ENCODE data around the gene VMP1.
"Not testable (repeated sequence)": the region's sequence is repeated elsewhere in the genome, so short reads cannot be mapped to it uniquely, and the experiment has no call there.

Gene VMP1

GRCh38 chr17:59872351-59872750, 164.9 kb downstream of the VMP1 start:
- DNase-seq: no peak

- not testable (repeated sequence) for DNase-seq
Observed at GRCh38 chr17:59873414-59873813, 166.0 kb downstream of the VMP1 start.

- DNase-seq: no peak
Observed at GRCh38 chr17:59874376-59874775, 166.9 kb downstream of the VMP1 start.

- no peak for DNase-seq
Observed at GRCh38 chr17:59876107-59876506, 168.7 kb downstream of the VMP1 start.

- no peak for DNase-seq
Observed at GRCh38 chr17:59877965-59878364, 170.5 kb downstream of the VMP1 start.

GRCh38 chr17:59878624-59879023, 171.2 kb downstream of the VMP1 start:
- DNase-seq: no peak

GRCh38 chr17:59884861-59885260, 177.4 kb downstream of the VMP1 start:
- DNase-seq: no peak

- no peak for DNase-seq
Observed at GRCh38 chr17:59888145-59888750, 180.8 kb downstream of the VMP1 start.

GRCh38 chr17:59890720-59891119, 183.3 kb downstream of the VMP1 start:
- no peak for DNase-seq
